Heart left ventricle (tissue), 16 donors: Measurements from ENCODE around the gene ITSN1. TPM values are rescaled to one million over a fixed set of nuclear protein-coding genes. Genes with fewer than 3 reads are reported as not detected.

Experiments used
- ATAC-seq, 4 donors: fragments of 200-7000 bp; cut with Tn5 transposase; one replicate each; pipeline ENCODE4 v1.9.1; 2020 to 2022; ENCODE audit warnings: moderate library complexity in 4 of 4, mild to moderate bottlenecking in 3 of 4, moderate number of reproducible peaks in 1 of 4
- DNase-seq, 5 donors: peaks; one replicate each; pipeline ENCODE4 v3.0.0-alpha.2; 2020
- H3K27ac ChIP-seq, 12 donors: fragments of 200-600 bp; sonication (generic) in 4 of 12; one replicate each; pipeline versions ENCODE4 v1.5.0 to v1.8.0; 2016 to 2022; ENCODE audit warnings: mild to moderate bottlenecking in 2 of 12
- H3K27me3 ChIP-seq, 9 donors: fragments of 200-600 bp; sonication (generic) in 2 of 9; one replicate each; pipeline versions ENCODE4 v1.5.1 to v1.8.0; 2016 to 2022; ENCODE audit warnings: mild to moderate bottlenecking in 3 of 9
- H3K36me3 ChIP-seq, 9 donors: fragments of 200-600 bp; sonication (generic) in 2 of 9; one replicate each; pipeline versions ENCODE4 v1.5.0 to v1.8.0; 2018 to 2022; ENCODE audit warnings: mild to moderate bottlenecking in 2 of 9
- H3K4me1 ChIP-seq, 12 donors: fragments of 200-600 bp; sonication (generic) in 4 of 12; one replicate each; pipeline versions ENCODE4 v1.5.0 to v1.8.0; 2016 to 2022; ENCODE audit warnings: mild to moderate bottlenecking in 3 of 12
- H3K4me3 ChIP-seq, 12 donors: fragments of 200-600 bp; sonication (generic) in 4 of 12; one replicate each; pipeline versions ENCODE4 v1.5.0 to v1.8.0; 2017 to 2022; ENCODE audit warnings: mild to moderate bottlenecking in 9 of 12, moderate library complexity in 4 of 12
- H3K9me3 ChIP-seq, 12 donors: fragments of 200-600 bp; sonication (generic) in 4 of 12; one replicate each; pipeline versions ENCODE4 v1.5.0 to v1.8.0; 2016 to 2022; ENCODE audit warnings: mild to moderate bottlenecking in 1 of 12
- CTCF ChIP-seq, 12 donors: fragments of 200-600 bp; sonication (generic) in 4 of 12; IDR thresholded peaks; one replicate each; pipeline versions ENCODE4 v1.5.0 to v1.8.0; 2018 to 2022; ENCODE audit warnings: antibody characterized with exemption in 12 of 12, mild to moderate bottlenecking in 5 of 12
- POLR2A ChIP-seq, 2 donors: fragments of 450-650 bp; IDR thresholded peaks; one replicate each; pipeline ENCODE4 v1.6.1; 2017; ENCODE audit warnings: antibody characterized with exemption in 2 of 2, mild to moderate bottlenecking in 2 of 2, moderate library complexity in 2 of 2
- WGBS, 4 donors: extraction: QIAGEN DNeasy Blood & Tissue Kit in 2 of 4; methylation state at CpG; one replicate each; pipeline versions ENCODE4 v1.1.5 to v1.1.7; 2013 to 2018; 5-methylcytosine and 5-hydroxymethylcytosine counted together
- intact Hi-C, 10 donors: fragments of 100-400 bp; cut with DNase I; formaldehyde crosslinking; loops; one replicate each; pipeline versions ENCODE4 v1.11.1 to v1.14.2; 2022
- polyA plus RNA-seq, 2 donors: library from polyadenylated mRNA; stranded (reverse); fragments of 200-250 nt; gene quantifications; one replicate each; pipeline ENCODE4 v1.2.3, GENCODE V29; 2013
- total RNA-seq, 9 donors: library from RNA; depleted of rRNA in 2 of 9; stranded (reverse); fragments of >200 nt in 2 of 9; fragmentation: NEBNext Ultra II Directional in 3 of 9; extraction: Animal tissue kit (Norgen Biotek cat#: 25700) in 3 of 9; gene quantifications; one replicate each; pipeline versions ENCODE4 v1.1.0 to v1.2.4, GENCODE V29; 2016 to 2023
- donor health status: ischemic (EF 13 %, LVEDD 7.1; RV severe dilation, severe dysfunction).
- donor health status: healthy with polysubstance abuse.
- donor health status: DM: no; HTN: yes; CAD: no.
- donor health status: DM: no; HTN: no; CAD: no.
- donor health status: ischemic (EF 25% LVEDD 6.9; RV normal size, moderate dysfunction).
- donor health status: ischemic (EF 25% LVEDD 5.7; RV mildly dilated, moderate dysfunction).
- donor health status: healthy.
- donor health status: DM: yes; HTN: yes; CAD: no.
- donor health status: ischemic (EF 35%, LVEDD 5.7; RV mildly dilated, moderate dysfunction).
- donor health status: nonischemic (EF 11% LVEDD 7.7; RV severe dilation, severe dysfunction).
- donor health status: DM: yes; HTN: yes; CAD: no.
- donor health status: PGD.
- donor health status: ischemic (EF 29% LVEDD 5.4; RV normal size, mild dysfunction).
- donor health status: nonischemic (EF 23%, LVEDD 6.1; RV moderate dilation, normal function).

Gene ITSN1
- total and polyA plus RNA-seq, 11 donors, result 17.2 to 51.5 (median 34.0) TPM

DNA sequence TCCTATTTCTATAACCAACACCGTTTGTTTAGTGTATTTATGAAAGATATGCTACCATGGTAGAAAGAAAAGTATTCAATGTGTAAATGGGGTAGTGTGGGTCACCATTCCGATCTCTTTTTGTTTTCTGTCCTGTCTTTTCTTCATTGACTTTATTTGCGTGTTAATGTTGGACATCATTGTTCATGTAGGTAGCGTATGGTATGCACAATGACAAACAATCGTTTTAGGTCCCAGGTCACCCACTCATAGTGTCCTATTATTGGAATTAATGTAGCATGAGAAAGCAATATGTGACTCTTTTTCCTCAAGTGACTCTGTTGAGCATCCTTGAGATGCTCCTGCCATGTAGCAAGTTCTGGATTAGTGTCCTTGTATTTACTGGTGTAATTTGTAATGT lies 247.9 kb downstream of the ITSN1 start:
- Histone ChIP-seq H3K27ac (no peak overlapping the region), H3K4me1 (peaks cover 0 to 17% (median 4%) of the 10 kb centered on the region in 12 donors), H3K27me3 (no peaks in the 10 kb centered on the region), H3K36me3 (no peaks in the 10 kb centered on the region), H3K4me3 (no peak overlapping the region), H3K9me3 (no peaks in the 10 kb centered on the region)
- 91 to 97% (median 93%) methylated on average over 5 of the region's 5 CpGs for WGBS, 4 donors
- ATAC-seq, result no peak
- no peak for DNase-seq
- TF ChIP-seq CTCF (IDR thresholded peaks at IDR 0.05) (no peak), POLR2A (IDR thresholded peaks at IDR 0.05) (no peak)
- intact Hi-C loops, result loop anchor here in 7 of 10 donors (5.0 to 10.0 kb wide), 3 partner anchors 243 to 248 kb away; partner anchors contain the start of genes CRYZL1 (in 6 of the 7) and ITSN1 (in 6 of the 7)

GRCh38 chr21:33892853-33893252 lies 250.6 kb downstream of the ITSN1 start:
- 83 to 88% (median 84%) methylated on average over 8 of the region's 8 CpGs for WGBS, 4 donors
- Histone ChIP-seq H3K27ac (no peak overlapping the region), H3K4me1 (peaks cover 0 to 17% (median 4%) of the 10 kb centered on the region in 12 donors), H3K9me3 (no peaks in the 10 kb centered on the region), H3K36me3 (no peaks in the 10 kb centered on the region), H3K27me3 (no peaks in the 10 kb centered on the region), H3K4me3 (no peak overlapping the region)
- no peak for DNase-seq
- TF ChIP-seq POLR2A (IDR thresholded peaks at IDR 0.05) (no peak), CTCF (IDR thresholded peaks at IDR 0.05) (no peak)
- intact Hi-C loops, result loop anchor here in 7 of 10 donors (5.0 to 10.0 kb wide), 3 partner anchors 246 to 251 kb away; partner anchors contain the start of genes CRYZL1 (in 6 of the 7) and ITSN1 (in 6 of the 7)
- ATAC-seq, result no peak

DNA sequence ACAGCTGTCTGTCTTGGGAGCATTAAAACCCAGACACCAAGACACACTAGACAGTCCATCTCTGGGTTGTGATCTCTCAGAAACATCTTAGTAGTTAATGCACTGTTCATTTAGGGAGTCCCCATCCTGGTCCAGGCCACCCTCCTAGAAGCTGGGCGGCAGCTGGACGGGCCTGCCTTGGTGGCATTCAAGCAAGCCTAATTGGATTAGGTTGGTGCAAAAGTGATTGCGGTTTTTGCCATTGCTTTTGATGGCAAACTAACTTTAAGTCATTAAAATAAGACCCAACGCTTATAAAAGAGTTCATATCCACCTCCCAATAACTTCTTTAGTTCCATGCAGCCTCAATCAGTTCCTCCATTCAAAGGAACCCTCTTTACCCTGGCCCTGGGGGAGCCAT lies 251.6 kb downstream of the ITSN1 start:
- intact Hi-C loops, result loop anchor here in 7 of 10 donors (5.0 to 10.0 kb wide), 3 partner anchors 247 to 252 kb away; partner anchors contain the start of genes CRYZL1 (in 6 of the 7) and ITSN1 (in 6 of the 7)
- 85 to 93% (median 92%) methylated on average over 4 of the region's 4 CpGs for WGBS, 4 donors
- no peaks in the 10 kb centered on the region for H3K9me3 ChIP-seq
- H3K36me3 ChIP-seq, result no peaks in the 10 kb centered on the region
- no peaks in the 10 kb centered on the region for H3K27me3 ChIP-seq
- no peak for DNase-seq
- peaks cover 0 to 17% (median 4%) of the 10 kb centered on the region in 12 donors for H3K4me1 ChIP-seq
- TF ChIP-seq CTCF (IDR thresholded peaks at IDR 0.05), result no peak
- TF ChIP-seq POLR2A (IDR thresholded peaks at IDR 0.05), result no peak
- ATAC-seq, result no peak
- H3K27ac ChIP-seq, result no peak overlapping the region
- H3K4me3 ChIP-seq, result no peak overlapping the region

DNA sequence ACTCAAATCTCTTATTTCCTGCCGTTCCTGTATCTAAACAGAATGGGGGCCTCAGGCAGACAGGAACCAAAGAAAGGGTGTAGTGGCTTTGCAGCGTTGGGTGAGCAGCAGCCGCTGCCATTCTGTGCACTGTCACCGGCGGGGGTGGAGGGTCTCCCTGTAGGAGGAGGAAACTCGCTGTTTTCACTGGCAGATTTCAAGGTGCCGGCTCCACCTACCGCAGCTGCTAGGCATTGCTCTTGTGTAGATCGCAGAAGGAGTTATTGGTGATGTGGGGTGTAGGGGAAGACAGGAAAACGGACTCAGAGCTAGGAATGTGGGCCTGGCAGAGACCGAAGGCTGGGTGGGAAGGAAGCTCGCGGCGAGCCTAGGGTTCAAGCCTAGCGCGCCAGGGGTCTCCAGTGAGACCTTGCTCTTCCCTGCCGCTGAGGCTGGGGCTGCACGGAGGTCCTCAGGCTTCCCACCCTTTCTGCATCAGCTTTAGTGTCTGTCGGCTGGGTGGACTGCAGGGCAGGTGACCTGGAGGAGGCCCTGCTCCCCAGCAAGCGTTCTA lies 252.5 kb downstream of the ITSN1 start:
- peak overlapping the region in 1 of 12 donors; percentile 6 for H3K27ac ChIP-seq
- WGBS, 4 donors, result 3 to 4% (median 4%) methylated on average over 20 of the region's 20 CpGs
- no peaks in the 10 kb centered on the region for H3K27me3 ChIP-seq
- H3K9me3 ChIP-seq, result no peaks in the 10 kb centered on the region
- ATAC-seq (peak; percentile 58 to 92 (median 88)), DNase-seq (peak; percentile 77 to 85 (median 77))
- H3K4me3 ChIP-seq, result peak overlapping the region in 10 of 12 donors; percentile 15 to 53 (median 40)
- H3K4me1 ChIP-seq, result peaks cover 0 to 17% (median 4%) of the 10 kb centered on the region in 12 donors
- H3K36me3 ChIP-seq, result peaks cover 0 to 5% (median 0%) of the 10 kb centered on the region in 9 donors
- TF ChIP-seq POLR2A (IDR thresholded peaks at IDR 0.05) (no peak), CTCF (IDR thresholded peaks at IDR 0.05) (peak; percentile 33 to 77 (median 59))
- intact Hi-C loops, result loop anchor here in 8 of 10 donors (5.0 to 10.0 kb wide), 3 partner anchors 248 to 253 kb away; partner anchors contain the start of genes CRYZL1 (in 7 of the 8) and ITSN1 (in 7 of the 8)
